ENCODE measurements around the gene CELF4.
A peak's percentile ranks its signal among the peaks of the same experiment; 100 is the strongest.

The CELF4 gene

DNA sequence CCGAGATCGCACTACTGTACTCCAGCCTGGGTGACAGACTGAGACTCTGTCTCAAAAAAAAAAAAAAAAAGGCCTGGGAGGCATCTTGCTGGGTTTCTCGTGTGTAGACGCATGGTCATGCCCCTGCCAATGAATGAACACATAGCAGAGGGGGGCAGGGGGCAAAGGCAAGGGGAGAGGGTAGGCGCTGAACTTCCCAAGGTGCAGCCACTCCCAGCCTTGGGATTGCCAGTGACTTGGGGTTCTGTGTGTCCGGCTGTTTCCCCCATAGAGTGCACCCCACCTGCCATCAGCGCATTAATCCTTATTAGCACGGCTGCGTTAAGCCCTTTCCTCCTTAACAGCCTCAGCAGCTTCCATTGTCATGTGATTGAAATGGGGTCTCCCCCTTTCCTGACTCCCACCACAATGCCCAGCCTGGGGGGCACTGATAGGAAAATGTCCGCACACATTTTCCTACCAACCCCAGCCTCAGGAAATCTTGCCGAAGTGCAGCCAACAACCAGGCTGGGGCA, 225.8 kb downstream of the CELF4 start:
- DNase-seq = no peak

DNA sequence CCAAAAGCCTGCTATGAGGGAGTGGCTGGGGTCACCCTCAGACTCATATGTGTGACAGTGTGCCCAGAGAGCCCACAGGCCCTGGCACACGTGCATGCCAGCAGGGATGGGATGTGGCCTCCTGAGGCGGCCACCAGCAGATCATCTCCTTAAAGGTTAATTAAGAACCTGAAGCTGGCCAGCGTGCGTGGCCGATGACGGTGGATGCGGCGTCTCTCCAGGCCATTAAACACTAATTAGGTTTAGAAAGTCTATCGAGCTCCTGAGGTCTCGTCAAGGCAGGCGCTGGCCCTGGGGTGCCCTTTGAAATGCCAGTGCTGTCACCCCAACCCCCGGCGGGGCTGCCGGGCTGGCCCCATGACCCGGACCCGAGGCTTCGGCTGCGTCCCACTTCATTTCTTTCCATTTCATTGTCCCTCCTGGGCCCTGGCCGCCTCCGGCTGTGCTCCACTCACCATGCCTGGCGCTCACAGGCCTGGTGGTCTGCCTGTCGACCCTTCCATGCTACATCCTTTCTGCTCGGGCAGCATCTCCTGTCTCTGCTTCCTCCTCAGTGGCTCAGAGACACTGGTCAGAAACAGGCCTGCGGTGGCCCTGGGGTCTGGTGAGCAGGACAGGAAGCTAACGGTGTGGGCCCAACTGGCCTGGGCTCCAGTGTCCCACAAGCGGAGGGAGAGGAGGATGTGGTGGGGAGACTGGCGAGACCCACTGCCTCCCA, 228.9 kb downstream of the CELF4 start:
- no peak for DNase-seq

DNA sequence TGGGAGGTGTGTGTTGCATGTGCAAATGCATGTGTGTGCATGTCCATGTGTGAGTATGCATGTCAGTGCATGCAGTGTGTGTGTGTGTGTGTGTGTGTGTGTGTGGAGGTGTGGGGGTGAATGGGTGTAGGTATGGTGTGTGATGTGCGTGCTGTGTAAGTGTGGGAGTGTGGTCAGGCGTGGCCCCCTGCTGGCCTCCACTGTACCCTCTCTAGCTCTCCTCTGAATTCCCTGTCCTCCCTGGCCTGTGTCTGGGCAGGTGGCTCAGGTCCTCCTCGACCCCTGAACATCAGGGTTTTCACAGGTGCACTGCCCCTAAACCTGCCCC, 230.2 kb downstream of the CELF4 start:
- no peak for DNase-seq

- no peak for DNase-seq
Observed at GRCh38 chr18:37334631-37335408, 230.8 kb downstream of the CELF4 start.

DNA sequence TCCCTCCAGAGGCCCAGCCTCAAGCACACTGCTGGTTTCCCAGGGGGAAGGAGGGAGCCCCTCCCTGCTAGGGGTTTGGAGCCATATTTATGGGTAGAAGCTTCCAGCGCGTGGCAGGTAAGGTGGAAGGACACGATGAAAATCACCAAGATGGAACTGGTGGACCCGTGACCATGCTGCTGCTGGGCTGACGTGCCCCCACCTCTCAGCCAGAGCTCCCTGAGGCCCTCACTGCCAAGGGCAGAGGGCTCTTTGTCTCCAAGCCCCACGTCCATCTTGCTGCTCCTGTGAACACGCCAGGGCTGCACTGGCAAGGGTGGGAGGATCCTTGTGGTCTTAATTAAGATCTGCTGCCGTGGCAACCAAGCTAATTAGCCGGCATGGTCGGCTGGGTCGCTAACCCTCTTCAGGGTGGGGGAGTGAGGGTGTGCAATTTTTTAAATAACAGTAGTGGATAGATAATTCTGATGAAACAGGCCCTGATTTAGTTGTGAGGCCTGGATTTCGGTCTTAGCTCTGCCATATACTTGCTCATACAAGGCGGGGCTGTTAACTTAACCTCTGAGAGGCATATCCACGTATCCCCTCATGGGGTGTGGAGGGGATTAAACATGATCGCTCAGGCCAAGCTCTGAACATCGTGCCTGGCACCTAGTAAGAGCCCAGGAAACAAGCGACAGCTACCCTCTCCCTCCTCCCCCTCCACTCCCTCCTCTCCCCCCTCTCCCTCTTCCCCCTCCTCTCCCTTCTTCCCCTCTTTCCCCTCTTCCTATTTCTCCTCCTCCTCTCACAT, 232.8 kb downstream of the CELF4 start:
- no peak for DNase-seq

DNA sequence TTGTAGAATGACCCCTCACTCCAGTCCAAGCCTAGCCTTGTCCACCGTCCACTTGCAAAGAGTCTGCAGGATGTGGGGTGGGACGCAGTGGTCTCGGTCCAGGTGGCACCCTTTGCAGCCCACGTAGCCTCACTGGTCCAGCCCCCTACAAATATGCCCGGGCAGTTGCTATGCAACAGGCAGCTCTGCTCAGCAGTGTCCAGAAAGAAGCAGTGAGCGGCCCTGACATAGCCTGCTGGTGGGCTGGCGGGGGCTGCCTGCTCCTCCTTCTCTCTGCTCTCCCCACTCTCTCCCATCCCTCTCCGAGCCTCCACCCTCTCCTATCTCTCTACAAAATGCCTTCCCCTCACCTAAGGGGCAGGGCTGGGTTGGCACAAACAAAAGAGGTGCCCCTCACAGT, 233.4 kb downstream of the CELF4 start:
- DNase-seq = no peak

DNA sequence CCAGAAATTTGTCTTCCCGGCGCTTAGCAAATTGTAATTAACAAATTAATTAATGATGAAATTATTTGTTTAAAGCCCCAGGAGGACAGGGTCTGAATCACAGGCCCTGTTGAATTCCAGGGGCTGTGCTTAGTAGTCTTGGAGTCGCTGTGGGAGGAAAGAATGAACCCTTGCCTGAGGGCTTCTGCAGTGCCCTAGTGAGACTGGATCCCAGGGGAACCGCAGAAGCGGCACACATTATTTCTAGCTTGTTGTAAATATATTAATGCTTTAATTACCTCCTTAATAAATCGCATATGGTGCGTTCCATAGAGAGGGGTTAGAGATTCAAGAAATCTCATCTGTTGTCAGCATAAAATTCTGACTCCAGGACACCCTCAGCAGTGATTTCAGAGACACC, 235.4 kb downstream of the CELF4 start:
- no peak for DNase-seq

- no peak for DNase-seq
Observed at GRCh38 chr18:37328946-37329719, 236.5 kb downstream of the CELF4 start.

DNA sequence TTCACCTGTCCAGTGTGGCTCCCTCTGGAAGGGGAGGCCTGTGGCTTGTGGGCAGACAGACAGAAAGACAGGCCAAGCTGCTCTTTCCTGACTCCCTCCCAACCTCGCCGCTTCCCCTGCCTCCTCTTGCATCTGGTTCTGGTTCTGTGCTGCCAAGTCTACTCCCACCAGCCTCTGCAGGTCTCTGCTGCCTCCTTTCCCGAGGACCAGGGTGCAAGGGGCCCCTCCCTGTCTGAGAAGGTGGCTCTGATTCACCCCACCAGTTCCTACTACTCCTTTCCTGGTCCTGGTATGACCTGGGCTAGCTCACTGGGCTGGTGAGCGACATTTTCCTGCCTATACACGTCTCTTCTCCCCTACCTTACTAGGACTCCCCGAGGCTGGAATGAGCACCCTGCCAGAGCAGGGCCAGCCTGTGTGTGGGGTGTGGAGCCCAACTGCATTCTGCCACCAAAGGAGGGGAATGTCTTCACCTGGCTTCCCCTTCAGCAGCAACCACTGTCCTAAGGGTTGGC, 238.5 kb downstream of the CELF4 start:
- DNase-seq = no peak

GRCh38 chr18:37322492-37323035, 243.0 kb downstream of the CELF4 start:
- DNase-seq = peak; percentile 37

- DNase-seq = no peak
Observed at GRCh38 chr18:37321582-37322491, 243.8 kb downstream of the CELF4 start.

- no peak for DNase-seq
Observed at GRCh38 chr18:37320317-37320716, 245.3 kb downstream of the CELF4 start.

DNA sequence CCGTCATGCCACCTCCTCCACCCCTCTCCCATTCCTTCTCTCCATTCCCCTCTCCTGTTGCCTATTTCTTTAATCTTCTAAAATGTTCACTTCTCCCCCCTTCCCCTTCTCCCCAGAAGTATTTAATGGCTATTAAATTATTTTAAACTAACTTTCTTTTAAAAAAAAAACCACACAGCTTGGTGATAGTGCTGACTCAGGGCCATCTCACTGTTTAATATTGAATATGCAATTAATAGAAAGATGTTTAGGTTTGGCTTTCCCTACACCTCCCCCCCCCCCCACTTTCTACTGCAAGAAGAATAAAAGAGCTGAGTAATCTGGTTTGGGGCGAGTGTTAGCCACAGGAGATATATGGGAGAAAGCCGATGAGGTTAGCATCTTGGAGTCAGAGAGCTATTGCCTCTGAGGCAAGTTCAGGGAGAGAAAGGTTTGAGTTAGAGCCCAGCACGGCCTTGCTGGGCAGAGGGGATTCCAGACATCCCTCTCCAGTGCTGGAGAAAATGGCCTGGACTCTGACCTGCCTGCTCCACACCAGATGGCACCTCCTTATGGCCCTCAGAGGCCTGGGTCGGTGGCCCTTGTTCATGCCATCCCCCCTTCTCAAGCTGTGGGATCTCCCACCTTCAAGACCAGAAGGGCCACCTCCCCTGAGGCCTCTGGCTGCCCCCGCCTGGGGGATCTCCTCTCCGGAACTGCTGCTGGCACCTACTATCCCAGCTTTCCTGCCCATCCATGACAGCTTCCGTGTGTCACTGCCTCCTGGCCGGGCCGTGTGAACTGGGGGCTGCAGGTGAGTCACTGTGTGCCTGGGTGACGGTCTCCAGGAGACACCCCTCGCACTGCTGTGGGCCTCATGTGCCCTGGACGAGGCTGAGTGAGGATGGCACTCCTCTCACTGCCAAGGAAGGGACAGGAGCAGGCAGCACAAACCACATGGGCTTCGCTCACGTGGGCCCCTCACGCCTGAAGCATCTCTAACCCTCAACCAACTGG, 246.9 kb downstream of the CELF4 start:
- no peak for DNase-seq

DNA sequence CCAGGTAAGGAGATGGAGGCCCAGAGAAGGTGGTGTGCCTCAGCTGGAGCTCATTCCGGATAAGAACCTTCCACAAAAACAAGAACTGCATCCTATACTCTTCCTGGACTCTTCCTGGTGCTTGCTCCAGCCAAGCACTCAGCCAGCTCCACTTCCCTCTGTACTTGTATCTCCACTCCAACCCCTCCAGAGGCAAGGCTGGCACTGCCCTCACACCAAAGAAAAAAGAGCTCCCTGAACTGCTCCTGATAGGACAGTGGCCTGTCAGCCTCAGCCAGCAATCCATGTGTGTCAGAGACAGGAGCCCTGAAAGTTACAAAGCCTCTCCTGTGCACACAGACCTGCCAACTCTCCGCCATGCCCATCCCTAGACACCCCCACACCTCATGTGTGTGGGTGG, 248.1 kb downstream of the CELF4 start:
- DNase-seq = no peak

DNA sequence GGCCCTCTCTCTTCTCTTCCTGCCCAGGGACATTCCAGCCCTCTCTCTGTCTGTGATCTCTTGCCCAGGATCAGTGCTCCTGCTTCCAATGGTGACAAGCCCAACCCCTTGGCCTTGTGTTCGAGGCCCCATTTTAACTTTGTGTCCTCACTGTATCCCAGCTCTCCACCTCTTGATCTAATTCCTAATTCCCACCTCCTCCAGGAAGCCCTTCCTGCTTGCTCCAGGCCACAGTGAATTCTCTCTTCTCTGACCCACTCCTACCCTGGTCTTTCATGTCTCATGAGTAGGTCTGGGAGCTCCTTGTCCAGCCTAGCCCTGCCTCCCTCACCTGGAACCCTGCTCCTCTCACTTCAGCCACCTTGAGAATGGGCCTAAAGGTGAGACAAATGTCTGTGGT, 249.1 kb downstream of the CELF4 start:
- DNase-seq = no peak

- no peak for DNase-seq
Observed at GRCh38 chr18:37315935-37316334, 249.7 kb downstream of the CELF4 start.

- DNase-seq = no peak
Observed at GRCh38 chr18:37314534-37314933, 251.1 kb downstream of the CELF4 start.

- no peak for DNase-seq
Observed at GRCh38 chr18:37313624-37314023, 252.0 kb downstream of the CELF4 start.

GRCh38 chr18:37309861-37310260, 255.7 kb downstream of the CELF4 start:
- no peak for DNase-seq

DNA sequence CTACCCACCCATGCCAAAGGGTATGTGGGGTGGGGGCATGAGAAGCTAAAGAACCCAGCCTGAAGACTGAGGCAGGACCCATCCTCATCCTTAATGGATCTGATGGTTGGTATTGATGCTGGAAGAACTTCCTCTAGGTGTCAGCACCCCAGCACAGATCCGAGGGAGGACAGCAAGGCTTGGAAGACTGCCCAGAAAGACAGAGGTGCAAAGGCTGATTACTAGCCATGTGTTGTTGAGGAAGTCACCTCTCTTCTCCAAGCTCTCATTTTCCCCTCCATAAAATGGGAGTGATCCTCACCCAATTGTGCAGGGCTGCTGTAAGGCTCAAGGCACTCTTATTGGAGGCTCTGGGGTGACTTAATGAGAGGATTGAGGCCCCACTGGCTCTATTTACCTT, 256.5 kb downstream of the CELF4 start:
- DNase-seq = peak; percentile 13
